GM19467 (cell line): ENCODE measurements around the gene ABLIM1.

Experiments
- ATAC-seq: cut with Tn5 transposase; IDR thresholded peaks from one replicate; pipeline ENCODE4 v1.9.1; 2021; ENCODE audit warnings: mild to moderate bottlenecking, moderate library complexity; ENCODE audit not compliant: unreplicated experiment

Gene ABLIM1

DNA sequence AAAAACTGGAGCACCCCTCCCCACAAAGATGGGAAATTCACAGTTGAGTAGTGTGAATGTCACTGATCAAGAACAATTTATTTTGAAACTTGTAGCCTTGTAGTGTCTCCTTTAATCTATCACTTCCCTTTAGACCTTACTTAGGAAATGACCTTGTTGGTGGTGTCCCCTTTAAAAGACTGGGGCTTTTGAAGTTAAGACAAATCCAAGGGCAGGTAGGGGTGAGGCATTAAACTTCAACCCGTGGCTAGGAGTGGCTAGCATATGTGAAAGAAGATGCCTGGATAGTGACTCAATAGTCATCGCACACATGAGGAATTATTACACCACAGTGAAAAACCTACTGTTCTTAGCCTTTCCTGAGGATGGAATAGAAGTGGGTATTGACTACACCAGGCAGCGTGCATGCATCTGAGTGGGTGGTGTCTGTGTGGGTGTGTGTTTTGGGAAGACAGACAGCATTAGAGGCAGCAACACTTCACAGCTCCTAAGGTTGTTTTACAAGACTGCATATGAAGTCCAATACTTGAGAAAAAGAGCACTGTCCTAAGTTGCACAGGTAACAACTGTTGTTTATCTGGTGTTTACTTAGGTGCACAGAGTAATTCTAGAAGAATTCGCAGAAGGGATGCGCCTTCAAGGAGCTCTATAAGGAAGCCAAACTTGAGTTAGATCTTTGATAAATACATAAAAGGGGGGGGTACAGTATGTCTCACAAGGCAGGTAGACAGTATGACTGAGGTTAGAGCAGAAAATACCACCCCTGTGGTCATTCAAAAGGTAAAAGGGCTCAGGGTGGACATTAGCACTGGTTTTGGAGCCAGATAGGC, 32.9 kb downstream of the ABLIM1 start:
- no peak for ATAC-seq

DNA sequence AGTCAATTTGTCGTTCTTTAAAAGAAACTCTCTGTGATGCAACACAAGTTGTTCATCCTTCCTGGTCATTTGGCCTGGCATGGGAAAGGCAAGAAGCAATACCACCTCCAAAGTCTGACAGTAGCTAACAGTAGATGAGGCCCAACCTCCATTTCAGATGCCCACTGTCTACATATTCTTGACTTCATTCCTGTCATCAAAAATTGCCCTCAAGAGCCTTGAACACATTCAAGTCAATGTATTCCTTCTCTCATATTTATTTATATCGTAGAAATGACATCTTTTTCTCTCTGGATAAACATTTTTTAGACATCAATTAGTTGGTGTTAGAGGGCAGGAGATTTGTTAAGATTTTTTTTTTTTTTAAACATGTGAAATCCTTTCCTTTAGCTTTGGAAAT, 33.7 kb downstream of the ABLIM1 start:
- no peak for ATAC-seq

DNA sequence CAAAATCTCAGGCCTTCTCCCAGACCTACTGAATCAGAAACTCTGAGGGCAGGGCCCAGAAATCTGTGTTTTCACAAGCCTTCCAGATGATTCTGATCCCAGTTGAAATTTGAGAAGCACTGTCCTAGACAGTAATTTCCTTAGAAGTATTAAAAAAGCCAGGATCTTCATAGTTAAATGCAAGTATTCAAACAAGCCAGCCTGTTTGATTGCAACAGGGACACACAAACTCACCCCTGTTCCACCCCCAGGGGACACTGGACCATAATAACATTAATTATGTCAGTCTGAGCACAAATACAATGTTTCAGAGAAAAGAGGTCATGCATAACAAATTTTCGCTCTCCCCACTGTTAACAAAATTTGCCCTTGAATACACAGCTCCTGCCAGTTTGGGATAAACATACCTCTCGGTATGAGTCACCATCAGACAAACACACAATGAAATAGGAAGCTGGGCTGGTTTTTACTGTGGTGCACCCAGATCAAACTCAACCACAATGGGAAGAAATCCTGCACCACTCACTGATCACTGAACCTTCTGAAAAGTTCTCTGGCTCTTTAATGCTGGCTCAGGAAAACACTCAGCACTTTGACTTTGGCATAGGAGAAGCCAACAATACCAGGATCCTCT, 34.3 kb downstream of the ABLIM1 start:
- ATAC-seq = no peak

DNA sequence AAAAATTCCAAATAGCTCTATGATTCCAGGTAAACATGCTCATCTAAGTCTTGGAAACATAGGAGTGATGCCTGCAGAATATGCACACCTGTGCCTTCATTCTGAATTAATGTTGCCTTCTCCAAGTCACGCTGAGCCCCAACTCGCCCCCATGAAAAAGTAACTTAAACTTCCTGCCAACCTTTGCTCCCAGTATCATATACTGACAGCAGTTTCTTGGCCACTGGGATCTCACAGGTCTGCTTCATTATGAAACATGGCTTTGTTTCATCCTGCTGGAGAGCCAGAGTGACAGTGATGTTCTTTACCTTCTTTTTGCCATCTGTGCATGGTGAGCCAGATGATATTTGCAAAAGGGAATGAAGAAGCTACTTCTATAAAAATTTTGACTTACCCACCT, 34.9 kb downstream of the ABLIM1 start:
- ATAC-seq = no peak

DNA sequence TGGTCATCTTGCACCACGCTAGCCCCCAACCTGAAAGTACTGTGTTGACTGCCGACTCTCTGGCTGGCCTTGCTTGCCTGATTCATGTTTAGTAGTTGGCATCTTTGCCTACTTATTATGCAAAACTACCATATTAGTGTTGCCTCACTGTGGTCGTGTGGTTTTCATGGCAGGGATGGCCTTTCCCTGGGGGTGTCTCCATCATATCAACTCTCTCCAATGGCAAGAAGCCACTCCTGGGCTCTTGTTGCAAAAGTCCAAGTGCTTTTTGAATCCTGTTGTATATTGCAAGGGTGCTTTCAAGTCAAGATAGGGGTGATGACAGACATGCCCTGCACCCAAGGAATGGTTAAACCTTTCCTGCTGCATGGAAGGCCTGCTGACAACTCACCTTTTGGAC, 39.4 kb downstream of the ABLIM1 start:
- no peak for ATAC-seq

DNA sequence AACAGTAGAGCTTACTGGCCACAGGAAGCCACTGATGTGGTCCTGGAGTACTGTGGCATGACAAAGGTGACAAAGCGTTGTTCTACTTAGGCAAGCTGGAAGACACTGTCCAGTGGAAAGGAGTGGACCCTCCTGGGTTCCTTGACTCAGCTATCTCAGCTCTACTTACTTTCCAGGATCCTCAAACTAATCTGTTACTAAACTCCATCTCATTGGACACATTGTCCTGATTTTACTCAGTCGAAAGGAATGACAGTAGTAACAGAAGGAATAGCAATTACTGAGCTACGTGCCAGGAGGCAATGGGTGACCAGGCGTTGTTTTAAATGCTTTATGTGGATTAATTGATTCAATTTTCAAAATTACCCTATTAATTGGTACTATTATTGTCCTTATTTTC, 41.6 kb downstream of the ABLIM1 start:
- ATAC-seq = no peak

DNA sequence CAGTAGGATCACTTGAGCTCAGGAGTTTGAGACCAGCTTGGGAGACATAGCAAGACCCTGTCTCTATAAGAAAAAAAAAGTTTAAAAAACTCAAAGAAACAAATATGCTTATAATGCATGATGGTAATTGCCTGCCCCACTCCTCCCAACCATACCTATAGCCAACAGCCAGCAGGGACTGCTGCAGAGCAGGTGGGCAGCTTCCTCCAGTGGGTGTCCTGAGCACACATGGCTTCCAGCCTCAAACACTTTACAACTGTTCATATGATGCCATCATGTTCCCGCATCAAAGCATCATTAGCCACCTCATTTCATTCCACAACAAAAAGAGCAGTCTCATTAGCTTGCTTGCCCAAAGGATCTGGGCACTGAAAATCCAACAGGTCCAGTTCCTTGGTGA, 42.0 kb downstream of the ABLIM1 start:
- no peak for ATAC-seq

DNA sequence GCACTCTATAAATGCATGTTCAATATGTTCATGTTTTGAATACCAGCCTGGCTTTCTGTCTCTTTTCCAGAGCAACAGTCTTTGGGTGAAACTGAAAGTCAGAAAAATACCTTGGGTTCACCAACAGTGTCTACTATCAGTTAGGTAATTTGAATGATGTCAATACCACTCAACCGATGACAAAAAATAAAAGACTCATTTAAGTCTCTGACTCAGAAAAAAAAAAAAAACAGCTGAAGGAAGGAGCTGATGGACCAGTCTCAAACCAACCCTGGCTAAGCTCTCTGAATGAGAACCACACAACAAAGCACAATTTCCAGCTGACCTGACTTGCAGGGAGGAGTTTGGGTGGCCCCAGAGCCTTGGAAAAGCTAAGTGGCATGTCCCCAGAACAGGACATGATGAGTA, 42.5 kb downstream of the ABLIM1 start:
- peak; percentile 89 for ATAC-seq

DNA sequence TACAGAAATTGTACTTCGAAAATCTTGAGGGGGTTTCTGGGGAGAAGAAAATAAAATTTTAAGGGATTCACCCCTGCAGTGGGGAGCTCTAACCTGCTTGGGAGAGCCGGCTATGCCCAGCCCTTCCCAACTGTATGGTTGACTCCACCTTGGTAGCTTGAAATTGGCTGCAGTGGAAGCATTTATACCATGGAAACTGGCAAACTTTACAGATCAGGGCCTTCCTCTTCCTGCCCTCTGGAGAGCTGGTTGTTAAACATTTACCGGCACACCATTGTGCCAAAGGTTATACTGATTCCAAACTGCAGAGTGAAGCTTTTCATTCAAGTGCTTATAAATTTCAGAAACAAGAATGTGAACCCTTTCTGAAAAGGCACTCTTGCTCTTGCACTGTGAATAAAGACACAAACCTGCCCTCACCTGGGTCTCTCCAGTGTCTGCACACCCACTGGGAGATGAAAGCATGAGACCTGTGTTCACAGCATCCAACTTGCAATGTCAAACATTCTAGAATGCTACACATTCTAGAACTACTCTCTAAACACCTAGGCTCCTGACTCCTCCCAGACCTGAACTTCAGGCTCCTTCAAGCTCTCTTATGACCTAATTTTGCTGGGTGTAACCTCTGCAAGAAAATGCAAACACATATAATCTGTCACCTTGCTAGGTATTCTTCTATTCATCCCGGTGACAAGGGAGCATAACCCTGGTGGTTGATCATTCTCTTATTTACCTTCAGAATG, 44.7 kb downstream of the ABLIM1 start:
- ATAC-seq = no peak

DNA sequence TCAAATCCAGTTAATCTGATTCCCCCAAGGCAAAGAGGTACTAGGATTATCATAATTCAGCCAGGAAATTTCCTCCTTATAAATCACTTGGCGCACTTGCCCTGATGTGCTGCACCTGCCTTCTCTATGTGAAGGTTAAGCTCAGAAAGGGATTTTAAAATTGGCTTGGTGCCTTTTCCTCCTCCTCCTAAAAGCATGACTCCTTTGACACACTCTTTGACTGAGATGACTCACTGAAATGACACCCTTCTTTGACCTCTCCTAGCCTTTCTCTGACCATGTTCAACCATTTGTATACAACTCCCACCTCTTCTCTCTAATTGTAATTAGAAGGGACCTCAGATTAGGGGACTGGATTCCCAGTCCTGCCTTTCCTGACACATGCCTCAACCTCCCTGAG, 46.5 kb downstream of the ABLIM1 start:
- ATAC-seq = no peak

DNA sequence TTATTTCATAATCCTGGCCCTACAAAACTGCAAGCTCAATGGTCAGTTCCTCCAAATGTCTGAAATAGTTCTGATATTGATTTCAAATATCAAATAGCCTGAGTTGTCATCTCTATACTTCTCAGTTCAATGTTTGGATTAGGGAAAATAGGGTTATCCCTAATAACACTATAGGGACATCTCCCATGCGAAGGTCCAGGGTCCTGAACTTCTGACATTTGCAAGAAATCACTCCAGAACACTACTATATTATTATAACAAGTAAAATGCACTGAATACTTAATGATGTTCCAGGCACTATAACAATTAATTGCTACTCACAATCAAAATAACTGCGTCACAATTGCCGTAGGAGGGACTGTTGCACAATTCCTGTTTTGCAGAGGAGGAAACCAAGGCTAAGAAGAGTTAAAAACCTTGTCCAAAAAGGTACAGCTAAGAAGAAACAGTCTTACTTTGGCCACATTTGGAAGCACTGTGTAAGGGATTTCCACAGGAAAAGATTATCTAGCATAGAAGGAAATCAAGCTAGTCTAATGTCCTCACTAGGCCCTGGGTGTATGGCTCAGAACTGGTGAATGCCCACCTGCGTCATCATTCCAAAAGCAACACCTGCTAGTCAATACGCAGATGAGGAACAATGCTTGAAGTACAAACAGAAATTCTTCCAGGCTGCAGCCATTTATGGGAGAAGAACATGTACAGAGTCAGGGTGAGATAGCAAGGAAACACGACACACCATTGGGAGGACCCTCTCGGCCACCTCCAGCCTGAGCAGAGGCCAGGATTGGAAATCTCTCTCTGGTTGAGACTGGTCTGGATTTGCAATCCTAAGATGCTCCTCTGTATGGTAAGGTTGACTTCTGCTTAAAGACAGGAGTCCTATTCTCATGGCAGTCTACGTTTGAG, 48.3 kb downstream of the ABLIM1 start:
- no peak for ATAC-seq

DNA sequence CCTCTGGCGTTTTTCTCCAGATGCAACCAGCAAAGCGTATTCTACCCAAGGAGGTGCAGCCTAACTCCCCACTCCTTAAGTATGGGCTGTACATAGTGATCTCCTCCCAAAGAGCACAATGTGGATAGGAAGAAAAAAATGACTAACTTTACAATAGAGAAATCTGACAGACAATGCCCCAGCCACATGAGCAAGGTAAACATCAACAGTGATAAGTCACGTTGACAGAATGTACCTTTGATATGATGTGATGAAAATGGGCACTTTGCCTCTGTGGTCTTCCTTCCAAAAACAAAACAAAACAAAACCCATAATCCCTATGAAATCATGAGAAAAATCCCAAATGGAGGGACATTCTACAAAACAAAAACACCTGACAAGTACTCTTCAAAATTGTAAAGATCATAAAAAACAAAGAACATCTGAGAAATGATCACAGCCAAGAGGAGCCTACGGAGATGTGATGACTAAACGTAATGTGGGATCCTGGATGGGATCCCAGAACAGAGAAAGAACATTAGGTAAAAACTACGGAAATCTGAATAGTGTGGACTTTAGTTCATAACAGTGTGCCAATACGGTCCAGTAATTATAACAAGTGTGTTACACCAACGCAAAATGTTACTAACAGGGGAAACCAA, 50.6 kb downstream of the ABLIM1 start:
- ATAC-seq = no peak

DNA sequence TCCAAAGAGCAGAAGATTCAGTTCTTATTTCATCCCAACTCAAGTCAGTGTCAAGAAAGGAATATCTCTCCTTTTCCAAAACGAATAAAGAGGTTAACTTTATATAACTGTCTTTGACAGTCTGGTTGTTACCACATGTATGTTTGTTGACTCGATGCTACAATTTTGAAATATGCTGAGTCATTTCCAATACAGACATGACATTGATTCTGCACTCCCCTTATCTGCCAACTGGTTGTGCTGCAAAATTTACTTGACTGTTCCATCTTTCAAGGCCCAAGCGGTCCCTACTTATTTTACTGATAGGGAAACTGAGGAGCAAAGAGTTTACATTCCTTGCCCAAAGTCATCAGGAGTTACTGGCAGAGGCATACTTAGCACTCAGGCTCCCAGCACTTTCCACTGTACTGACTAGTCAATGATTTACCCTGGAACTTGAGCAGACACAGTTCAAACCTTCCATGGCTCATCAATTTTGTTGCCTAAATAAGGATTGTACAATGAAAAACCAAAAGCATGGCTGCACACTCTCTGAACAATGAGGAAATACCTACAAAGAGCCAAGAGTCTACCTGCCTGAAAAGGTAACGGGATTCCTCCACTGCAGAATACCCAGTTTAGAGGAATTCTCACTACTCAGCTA, 52.8 kb downstream of the ABLIM1 start:
- ATAC-seq = no peak

DNA sequence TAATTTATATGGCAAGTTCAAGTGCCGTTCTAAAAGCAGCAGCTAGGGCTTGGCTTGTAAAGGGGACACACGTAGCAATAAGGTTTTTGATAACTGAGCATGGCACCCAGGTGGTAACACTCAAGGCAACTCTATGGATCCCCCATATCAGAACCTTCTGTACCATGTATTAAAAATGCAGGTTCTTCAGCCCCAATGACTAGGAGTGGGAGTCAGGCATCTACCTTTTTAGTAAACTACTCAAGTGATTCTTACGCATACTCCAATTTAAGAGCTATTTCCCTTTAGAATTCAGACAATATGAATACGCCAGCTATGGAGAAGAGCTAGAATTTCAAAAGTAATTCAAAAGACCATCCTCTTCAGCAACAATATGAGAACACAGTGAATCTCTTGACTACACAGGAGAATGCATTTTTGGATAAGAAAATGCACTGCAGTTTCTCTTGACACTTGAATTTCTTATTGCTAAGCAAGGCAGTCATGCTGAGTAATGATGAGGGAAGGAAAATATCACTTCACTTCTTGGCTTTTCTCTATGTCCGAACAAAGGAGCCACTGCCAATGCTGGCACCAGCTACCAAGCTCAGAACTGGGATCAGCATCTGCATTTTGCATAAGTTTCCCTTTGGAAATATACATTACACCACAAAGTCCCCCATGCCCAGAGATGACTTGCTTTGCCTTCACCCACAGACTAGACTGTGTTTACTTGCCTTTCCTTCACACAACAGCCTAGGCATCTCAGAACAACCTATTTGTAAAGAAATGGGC, 53.5 kb downstream of the ABLIM1 start:
- ATAC-seq = no peak

DNA sequence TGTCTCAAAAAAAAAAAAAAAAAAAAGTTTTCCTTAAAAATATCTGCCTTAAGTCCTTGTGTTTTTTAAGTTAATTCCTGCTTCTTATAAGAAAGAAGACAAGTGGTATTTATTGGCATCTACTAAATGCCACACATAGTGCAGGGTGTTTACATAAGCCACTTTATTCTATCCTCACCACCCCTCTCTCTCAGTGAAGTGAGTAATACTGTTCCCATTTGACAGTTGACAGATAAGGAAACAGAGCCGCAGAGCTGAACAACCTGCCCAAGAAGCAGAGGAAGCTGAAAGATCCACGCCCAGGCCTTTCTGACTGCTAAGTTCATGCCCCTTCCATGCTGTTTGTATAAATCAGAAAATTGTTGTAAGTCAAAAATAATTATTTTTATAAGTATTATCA, 54.1 kb downstream of the ABLIM1 start:
- no peak for ATAC-seq

DNA sequence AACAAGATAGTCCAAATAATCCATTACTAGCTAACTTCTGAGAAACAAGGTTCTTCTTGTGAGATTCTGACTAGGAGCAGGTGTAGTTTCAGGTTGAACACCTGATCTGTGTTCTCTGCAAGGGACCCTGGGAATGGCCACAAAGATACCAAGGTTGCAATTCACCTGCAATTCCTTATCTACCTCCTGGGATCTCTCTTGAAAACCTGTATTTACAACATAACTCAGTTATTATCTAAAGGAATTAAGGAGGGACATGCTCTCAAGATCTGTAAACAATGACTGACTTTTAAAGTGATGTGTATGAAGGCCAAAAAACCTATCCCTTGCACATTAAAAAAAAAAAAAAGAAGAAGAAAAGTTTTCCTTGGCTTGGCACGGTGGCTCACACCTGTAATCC, 54.8 kb downstream of the ABLIM1 start:
- no peak for ATAC-seq

DNA sequence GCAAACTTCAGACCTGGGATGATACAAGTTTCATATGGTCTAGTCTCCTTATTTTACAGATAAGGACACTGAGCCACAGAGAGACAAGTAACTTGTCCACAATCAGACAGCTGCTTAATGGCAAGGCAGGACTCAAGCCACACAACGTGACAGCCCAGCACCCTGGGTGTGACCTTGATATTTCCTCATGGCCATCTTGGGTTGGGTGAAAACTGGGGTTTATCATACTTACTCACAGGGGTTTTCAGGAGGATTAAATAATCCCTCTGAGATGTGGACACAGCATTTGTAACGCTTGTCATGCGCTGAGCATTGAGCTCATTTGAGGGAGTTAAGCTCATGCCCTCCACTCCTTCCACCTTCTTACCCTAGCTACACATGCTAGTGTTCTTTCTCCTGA, 58.0 kb downstream of the ABLIM1 start:
- no peak for ATAC-seq

DNA sequence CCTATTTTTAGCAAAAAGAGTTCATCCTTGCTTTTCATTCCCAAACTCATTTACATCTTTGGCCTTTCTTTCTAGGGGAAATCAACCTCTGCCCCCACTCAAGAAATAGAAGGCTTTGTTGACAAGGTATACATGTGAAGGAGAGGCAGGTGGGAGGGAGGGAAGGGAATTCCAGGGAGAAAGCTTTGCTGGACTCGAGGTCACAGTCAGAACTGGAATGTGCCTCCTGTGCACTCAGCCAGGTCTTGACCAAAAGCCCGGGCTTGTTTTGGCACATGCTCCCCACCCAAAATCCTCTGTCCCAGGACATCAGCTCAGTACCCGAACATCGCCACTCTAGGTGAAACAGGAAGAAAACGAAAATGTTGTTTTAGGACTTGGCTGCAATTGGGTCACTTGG, 61.3 kb downstream of the ABLIM1 start:
- no peak for ATAC-seq

DNA sequence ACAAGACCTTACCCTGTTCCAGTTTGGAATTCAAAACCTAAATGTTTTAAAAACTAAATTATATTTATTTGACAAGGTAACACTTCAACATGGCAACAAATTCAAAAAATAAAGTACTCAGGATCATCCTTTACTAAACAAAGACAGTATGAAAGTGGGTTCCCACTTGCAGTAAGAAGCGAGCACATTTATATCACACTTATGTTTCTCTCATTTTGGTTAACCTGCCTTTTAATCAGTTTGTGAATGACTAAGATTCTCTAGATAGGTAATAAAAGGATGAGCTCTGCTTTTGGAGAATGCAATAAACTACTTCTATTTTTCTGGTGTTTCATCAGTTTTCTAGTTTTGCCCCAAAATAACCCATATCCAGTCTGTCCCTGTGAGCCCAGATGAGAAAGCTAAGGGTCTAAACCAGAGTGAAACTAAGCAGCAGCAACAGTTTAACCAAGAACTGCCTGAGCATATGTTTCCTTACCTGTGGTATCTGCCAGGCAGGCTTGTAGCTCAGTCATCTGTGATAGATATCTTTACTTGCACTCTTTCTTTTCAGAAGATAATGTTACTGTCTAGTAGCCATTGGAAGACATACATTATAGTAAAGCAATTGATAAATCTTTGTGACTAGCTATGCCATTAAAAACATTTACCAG, 64.1 kb downstream of the ABLIM1 start:
- no peak for ATAC-seq
